ENCODE results near the gene KCNIP4.

DNA sequence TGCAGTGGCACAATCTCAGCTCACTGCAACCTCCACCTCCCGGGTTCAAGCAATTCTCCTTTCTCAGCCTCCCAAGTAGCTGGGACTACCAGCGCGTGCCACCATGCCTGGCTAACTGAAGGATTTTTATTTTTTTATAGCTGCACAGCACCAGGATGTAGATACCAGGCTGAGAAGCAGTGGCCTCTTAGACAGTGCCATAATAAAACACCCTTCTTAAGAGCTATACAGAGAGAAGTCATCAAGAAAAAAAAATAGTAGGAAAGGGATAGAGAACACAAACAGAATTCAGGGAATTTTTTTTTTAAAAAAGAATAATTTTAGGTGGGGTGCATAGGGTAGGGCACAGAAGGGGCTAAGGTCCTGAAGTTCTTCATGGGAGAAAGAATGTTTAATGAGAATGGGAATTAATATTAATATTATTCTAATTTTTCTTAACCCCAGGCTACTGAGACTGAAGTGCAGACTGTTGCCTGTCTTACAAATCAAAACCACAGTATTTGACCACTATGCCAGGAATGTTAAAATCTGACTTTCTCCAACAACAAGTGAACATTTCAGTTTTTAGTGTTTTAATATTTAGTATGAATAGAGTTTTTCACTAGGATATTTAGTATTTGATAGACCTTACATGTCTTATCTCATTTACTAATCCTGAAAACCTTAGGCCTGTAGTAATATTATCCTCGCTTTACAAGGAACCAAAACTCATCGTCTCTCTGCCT is 146.7 kb downstream of the KCNIP4 start:
- TF ChIP-seq, protein P1, sequence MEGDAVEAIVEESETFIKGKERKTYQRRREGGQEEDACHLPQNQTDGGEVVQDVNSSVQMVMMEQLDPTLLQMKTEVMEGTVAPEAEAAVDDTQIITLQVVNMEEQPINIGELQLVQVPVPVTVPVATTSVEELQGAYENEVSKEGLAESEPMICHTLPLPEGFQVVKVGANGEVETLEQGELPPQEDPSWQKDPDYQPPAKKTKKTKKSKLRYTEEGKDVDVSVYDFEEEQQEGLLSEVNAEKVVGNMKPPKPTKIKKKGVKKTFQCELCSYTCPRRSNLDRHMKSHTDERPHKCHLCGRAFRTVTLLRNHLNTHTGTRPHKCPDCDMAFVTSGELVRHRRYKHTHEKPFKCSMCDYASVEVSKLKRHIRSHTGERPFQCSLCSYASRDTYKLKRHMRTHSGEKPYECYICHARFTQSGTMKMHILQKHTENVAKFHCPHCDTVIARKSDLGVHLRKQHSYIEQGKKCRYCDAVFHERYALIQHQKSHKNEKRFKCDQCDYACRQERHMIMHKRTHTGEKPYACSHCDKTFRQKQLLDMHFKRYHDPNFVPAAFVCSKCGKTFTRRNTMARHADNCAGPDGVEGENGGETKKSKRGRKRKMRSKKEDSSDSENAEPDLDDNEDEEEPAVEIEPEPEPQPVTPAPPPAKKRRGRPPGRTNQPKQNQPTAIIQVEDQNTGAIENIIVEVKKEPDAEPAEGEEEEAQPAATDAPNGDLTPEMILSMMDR (optimal IDR thresholded peaks at IDR 0.05 in 1 of 3, IDR thresholded peaks at IDR 0.05 in 1 of 3, conservative IDR thresholded peaks at IDR 0.05 in 1 of 3; ENCODE audit: extremely low read depth in 1 of 3, insufficient read depth in 2 of 3, low read length in 3 of 3) = no peak
- TF ChIP-seq EZH2 (IDR thresholded peaks at IDR 0.05; ENCODE audit: low read length) = no peak

All from keratinocyte (primary cell).